Gastroesophageal sphincter (tissue), 3 donors: ENCODE data around the gene NFKBIE.

Source experiments
- EP300 ChIP-seq: sonication (generic); formaldehyde crosslinking; IDR thresholded peaks from one replicate; pipeline ENCODE4 v1.6.1; 2017; ENCODE audit warnings: antibody characterized with exemption, mild to moderate bottlenecking
- POLR2A ChIP-seq, 2 donors: fragments of 450-650 bp; IDR thresholded peaks; one replicate each; pipeline ENCODE4 v1.6.1; 2017; ENCODE audit warnings: antibody characterized with exemption in 2 of 2, mild to moderate bottlenecking in 2 of 2, moderate library complexity in 1 of 2
- POLR2AphosphoS5 ChIP-seq: sonication (generic); formaldehyde crosslinking; IDR thresholded peaks from one replicate; pipeline ENCODE4 v1.6.1; 2017; ENCODE audit warnings: antibody characterized with exemption
- TF ChIP-seq, protein P1 (sequence below), 4 experiments: fragments of 200-600 bp in 2 of 4; fragments of 450-650 bp in 2 of 4; sonication (generic) in 1 of 4; IDR thresholded peaks; one replicate each; pipeline ENCODE4 v1.5.1; 2017 to 2019; ENCODE audit warnings: antibody characterized with exemption in 4 of 4, mild to moderate bottlenecking in 2 of 4, moderate library complexity in 2 of 4

DNA sequence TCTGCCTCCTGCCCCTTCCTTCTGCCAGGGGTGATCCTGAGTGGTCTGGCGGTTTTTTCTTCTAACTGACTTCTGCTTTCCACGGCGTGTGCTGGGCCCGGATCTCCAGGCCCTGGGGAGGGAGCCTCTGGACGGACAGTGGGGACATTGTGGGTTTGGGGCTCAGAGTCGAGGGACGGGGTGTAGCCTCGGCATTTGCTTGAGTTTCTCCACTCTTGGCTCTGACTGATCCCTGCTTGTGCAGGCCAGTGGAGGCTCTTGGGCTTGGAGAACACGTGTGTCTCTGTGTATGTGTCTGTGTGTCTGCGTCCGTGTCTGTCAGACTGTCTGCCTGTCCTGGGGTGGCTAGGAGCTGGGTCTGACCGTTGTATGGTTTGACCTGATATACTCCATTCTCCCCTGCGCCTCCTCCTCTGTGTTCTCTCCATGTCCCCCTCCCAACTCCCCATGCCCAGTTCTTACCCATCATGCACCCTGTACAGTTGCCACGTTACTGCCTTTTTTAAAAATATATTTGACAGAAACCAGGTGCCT is 31.7 kb downstream of the NFKBIE start:
- TF ChIP-seq, protein P1, sequence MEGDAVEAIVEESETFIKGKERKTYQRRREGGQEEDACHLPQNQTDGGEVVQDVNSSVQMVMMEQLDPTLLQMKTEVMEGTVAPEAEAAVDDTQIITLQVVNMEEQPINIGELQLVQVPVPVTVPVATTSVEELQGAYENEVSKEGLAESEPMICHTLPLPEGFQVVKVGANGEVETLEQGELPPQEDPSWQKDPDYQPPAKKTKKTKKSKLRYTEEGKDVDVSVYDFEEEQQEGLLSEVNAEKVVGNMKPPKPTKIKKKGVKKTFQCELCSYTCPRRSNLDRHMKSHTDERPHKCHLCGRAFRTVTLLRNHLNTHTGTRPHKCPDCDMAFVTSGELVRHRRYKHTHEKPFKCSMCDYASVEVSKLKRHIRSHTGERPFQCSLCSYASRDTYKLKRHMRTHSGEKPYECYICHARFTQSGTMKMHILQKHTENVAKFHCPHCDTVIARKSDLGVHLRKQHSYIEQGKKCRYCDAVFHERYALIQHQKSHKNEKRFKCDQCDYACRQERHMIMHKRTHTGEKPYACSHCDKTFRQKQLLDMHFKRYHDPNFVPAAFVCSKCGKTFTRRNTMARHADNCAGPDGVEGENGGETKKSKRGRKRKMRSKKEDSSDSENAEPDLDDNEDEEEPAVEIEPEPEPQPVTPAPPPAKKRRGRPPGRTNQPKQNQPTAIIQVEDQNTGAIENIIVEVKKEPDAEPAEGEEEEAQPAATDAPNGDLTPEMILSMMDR (IDR thresholded peaks at IDR 0.05), result no peak
- no peak for TF ChIP-seq POLR2A (IDR thresholded peaks at IDR 0.05)
- TF ChIP-seq EP300, result no peak
- TF ChIP-seq POLR2AphosphoS5, result no peak
